DMS53 treated with DMSO at 0.1 percent for 48 hours (cell line): ENCODE data around the gene RIN3.

Experiments
- DNase-seq: peaks from one replicate; lab custom pipeline; 2025; ENCODE audit not compliant: unreplicated experiment; lab: John Stamatoyannopoulos, UW

The RIN3 gene

DNA sequence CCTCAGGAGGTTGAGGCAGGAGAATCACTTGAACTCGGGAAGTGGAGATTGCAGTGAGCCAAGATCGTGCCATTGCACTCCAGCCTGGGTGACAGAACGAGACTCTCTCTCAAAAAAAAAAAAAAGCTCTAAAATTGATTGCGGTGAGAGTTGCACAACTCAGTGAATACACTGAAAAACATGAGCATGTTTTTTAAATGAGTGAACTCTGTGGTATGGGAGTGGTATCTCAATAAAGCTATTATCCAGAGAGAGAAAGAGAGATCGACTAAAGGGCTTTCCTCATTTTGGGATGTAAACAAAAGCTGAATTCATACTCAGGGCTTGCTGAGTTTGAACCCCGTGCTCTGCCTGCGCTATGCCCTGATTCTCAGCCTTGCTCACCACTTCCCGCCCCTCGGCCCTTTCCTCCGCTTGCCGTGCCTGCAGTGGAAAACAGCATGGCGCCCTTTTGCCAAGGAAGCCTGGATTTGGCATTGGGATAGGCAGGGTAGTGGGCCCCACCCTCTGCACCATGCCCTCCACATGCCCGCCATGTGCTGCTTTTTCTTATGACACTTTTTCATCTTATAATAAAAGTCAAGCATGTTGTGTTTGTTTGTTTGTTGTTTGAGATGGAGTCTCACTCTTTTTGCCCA, 132.4 kb downstream of the RIN3 start:
- DNase-seq, result no peak

DNA sequence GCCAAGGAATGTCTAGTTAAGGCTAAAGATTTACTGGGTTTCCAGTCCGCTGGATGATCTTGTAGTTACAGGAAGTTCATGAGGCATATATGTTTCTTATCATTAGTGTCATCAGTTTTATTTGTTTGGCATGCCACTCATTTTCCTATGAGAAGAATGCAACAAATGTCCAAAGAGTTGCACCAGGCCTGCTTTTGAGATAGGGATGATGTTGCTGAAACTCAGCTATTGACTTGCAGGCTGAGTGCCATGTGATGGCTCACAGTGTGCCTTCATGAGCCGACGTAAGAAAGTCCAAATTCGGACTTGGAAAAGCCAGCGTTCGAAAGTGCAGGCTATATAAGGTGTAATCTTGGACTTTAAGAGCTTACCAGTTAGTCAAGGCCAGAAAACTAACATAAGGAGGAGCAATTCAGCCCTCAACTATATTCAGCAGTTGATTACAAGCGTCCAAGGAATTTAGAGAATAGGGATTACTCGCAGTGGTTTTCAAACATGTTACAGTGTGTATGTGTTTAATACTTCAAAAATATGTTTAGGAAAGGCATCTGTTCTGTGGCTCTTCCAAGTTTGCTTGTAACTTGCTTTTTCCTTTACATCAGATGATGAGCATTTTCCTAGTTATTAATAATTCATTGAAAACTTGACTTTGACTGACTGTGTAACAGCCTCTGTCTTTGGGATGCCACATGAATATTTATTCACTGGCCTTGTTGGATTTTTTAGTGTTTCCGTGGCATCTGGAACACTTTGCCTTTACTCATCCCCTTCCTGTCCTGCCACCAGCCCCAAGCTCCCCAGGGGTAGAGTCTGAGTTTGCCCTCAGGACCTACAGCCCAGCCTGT, 133.6 kb downstream of the RIN3 start:
- DNase-seq, result no peak

DNA sequence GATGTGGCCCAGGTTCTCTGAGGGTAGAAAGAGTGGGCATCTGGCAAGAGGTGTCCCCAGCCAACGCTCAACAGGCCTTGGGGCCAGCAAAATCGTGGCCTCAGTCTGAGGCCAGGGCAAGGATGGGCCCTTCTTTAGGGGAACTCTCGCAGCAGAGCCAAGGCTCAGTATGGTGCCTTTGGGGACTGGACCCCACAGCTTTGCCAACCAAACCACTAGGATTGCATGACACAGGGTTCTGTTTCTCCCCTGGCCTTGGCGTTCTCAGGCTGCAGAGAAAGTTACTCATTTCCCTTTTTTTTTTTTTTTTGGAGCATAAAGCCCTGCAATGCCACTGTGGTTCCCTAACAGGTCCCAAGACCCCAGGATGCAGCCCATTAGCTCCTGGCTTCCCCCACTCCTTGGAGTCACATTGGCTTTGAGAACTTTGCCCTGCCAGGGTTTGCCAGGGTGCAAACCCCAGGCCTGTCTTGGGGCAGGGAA, 134.3 kb downstream of the RIN3 start:
- no peak for DNase-seq

DNA sequence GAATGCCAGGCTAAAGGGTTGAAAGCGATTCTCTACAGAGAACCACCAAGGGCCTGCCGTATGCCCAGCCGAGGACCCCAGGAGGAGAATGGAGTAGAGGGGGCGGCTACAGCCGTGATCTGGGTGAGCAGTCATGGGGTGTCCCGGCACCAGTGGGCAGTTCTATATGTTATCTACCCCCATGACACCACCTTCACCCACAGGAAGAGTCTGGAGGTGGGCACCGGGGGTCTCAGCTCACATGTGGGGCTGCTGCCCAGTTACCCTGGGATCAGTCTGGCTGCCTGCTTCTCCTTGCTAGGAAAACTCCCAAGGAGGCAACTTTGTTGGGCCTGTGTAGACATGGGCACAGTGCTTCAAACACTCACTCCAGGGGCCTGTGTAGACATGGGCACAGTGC, 135.5 kb downstream of the RIN3 start:
- no peak for DNase-seq

DNA sequence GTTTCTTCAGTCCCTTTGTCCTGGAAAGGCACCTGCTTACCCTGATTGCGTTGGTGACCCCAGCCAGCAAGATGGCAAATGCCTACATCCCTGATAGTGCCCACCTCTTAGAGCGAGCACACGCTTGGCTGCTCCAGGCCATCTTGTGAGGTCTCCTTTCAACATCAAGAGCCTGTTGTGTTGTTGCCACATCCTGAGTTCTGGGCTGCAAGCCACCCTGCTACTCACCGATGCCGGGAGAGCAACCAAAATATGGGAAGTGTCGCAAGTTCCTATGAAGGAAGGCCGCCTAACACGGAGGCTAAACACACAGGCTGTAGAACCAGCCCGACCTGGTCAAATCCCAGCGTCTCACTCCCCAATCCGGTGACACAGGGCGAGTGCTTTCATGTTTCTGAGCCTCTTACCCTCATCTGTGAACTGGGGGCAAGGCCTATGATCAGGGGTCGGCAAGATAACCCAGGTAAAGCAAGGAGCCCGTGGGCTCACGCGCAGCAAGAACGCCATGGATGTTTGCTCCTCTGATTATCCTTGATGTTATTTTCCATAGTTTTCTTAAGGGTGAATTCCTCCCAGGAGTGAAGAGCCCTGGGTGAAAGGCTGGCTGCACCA, 136.5 kb downstream of the RIN3 start:
- DNase-seq, result no peak

DNA sequence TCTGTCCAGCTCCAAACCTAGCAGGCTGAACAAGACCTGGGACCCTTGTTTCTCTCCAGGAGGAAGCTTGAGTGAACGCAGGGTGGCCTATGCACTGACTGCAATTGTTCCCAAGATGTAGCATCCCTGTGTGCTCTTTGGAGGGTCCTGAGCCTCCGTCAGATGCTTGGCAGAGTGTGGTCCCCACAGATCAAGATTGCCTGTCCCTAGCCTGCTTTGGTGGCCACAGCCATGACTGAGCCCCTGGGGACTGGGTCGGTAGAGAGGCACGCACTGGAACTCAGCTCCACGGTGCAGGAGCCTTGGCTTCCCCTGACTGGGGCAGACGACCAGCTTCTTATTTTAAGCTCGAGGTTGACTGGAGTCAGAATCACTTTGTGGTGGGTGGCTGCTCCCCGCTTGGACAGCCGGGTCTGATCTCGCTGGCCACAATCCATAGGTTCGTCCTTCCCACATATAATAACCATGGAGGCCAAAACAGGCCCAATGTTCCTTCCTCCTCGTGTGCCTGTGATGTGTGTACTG, 137.1 kb downstream of the RIN3 start:
- DNase-seq, result no peak

DNA sequence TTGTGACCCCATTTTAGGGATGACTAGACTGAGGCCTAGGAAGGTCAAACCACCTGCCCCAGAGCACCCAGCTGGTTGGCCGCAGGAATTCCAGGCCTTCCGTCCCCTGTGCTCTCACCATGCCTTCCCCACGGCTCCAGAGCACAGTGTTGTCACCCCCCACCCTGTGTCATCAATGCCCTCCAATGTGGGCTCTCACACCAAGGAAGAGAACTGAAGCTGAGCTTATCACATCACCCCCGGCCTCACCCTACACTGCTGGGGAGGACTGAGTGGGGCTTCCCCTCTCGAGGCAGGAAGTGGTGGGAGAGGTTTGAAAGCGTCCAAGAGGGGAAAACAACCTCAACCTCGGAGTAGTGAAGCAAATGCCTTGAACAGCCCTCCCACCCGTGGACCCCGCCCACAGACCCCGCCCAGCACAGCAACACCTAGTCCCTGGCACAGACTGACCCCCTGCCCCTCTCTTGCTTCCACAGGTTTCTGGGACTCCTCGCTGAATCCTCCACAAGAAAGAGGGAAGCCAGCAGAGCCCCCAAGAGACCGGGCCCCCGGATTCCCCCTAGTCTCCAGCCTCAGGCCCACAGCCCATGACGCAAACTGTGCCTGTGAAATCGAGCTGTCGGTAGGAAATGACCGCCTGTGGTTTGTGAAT, 137.7 kb downstream of the RIN3 start:
- no peak for DNase-seq

DNA sequence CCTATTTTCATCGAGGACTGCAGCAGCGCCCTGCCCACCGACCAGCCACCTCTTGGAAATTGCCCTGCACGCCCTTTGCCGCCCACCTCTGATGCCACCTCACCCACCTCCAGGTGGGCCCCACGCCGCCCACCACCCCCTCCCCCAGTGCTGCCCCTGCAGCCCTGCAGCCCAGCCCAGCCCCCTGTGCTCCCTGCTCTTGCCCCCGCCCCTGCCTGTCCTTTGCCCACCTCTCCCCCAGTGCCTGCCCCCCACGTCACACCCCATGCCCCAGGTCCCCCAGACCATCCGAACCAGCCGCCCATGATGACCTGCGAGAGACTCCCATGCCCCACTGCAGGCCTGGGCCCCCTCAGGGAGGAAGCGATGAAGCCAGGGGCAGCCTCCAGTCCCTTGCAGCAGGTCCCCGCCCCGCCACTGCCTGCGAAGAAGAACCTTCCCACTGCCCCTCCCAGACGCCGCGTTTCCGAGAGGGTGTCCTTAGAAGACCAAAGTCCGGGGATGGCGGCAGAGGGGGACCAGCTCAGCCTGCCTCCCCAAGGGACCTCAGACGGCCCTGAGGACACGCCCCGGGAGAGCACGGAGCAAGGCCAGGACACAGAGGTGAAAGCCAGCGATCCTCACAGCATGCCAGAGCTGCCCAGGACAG, 138.3 kb downstream of the RIN3 start:
- no peak for DNase-seq

DNA sequence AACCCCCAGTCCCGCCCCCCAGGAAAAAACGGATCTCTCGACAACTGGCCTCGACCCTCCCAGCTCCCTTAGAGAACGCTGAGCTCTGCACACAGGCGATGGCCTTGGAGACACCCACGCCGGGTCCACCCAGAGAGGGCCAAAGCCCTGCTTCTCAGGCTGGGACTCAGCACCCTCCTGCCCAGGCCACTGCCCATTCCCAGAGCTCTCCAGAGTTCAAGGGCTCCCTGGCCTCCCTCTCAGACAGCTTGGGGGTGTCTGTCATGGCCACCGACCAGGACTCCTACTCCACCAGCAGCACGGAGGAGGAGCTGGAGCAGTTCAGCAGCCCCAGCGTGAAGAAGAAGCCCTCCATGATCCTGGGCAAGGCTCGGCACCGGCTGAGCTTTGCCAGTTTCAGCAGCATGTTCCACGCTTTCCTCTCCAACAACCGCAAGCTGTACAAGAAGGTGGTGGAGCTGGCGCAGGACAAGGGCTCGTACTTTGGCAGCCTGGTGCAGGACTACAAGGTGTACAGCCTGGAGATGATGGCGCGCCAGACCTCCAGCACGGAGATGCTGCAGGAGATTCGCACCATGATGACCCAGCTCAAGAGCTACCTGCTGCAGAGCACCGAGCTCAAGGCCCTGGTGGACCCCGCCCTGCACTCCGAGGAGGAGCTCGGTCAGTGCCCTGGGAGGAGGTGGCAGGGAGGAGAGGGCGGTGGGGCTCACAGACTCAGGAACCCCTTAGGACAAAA, 139.0 kb downstream of the RIN3 start:
- no peak for DNase-seq

DNA sequence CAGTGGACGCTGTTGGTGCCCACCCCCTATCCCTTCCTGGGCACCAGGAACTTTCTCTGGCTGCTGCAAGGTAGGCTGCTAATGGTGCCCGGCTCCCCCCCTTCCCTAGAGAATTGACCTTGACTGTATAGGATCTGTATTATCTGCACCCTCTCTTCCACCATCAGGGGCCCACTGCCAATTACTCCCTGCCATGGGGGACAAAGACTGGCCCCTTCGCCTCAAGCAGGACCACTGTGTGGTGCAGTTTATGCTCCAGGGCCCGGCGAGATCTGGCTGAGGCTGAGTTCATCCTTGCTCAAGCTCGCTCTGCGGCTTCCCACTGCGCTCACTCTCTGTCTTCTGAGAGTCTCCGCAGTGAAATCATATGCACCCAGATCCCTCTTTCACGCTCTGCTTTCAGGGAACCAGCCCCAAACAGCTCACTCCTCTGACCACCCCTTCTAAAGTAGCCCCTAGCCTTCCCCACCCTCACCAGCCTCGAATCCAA, 139.6 kb downstream of the RIN3 start:
- no peak for DNase-seq

DNA sequence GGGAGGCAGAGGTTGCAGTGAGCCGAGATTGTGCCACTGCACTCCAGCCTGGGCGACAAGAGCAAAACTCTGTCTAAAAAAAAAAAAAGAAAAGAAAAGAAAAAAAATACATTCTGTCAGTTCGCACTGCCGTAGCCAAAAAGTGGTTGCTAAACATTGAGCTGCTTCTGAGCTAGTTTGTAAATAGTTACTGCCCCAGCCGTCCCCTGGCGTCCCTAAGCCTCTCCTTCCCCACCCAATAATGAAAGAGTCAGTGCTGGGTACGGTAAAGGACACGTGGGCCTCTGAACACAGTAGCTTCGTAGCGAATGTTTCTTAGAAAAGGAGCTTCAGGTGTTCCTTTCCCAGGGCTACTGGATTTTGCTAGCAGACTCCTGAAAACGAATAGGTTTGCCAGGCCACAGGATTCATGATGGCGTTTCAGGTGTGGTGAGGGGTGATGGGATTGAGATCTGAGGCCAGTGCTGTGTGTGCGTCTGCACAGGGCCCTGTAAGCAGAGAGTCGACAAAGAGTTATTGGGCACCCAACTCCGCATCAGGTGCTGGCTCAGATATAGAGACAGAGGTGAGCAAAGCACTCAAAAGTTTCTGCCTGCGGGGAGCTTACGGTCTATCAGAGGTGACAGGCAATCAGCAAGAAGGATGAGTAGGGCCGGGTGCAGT, 140.8 kb downstream of the RIN3 start:
- no peak for DNase-seq

DNA sequence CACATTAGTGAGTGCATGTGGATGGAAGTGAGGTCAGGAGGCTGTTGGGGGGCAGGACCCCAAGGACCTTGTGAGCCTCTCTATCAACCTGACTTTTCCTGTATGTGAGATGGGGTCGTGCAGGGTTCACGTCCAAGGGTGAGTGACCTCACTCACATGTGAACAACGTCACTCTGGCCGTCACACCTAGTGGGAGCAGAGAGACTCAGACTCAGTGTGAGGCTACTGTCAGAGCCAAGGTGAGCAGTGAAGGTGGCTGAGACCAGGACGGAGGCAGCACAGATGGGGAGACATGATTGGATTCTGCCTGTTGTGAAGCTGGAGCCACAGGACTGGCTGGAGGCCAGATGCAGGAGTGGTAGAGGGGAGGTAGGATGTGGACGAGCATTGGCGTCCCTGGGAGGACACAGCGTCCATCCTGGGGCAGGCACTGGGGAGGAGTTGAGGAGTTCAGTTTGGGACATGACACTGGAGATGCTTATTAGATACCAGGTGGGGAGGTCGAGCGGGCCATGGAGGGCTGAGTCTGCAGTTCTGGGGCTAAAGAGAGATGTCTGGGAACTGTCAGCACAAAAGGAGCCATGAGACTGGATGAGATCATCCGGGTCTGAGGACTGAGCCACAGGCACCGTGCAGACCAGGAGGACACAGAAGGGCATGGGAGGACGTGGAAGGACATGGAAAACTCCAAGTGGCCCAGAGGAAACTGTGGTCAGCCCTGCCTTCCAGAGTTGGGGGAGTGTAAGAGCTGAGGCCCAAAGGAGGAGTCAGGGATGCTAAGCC, 142.0 kb downstream of the RIN3 start:
- no peak for DNase-seq

DNA sequence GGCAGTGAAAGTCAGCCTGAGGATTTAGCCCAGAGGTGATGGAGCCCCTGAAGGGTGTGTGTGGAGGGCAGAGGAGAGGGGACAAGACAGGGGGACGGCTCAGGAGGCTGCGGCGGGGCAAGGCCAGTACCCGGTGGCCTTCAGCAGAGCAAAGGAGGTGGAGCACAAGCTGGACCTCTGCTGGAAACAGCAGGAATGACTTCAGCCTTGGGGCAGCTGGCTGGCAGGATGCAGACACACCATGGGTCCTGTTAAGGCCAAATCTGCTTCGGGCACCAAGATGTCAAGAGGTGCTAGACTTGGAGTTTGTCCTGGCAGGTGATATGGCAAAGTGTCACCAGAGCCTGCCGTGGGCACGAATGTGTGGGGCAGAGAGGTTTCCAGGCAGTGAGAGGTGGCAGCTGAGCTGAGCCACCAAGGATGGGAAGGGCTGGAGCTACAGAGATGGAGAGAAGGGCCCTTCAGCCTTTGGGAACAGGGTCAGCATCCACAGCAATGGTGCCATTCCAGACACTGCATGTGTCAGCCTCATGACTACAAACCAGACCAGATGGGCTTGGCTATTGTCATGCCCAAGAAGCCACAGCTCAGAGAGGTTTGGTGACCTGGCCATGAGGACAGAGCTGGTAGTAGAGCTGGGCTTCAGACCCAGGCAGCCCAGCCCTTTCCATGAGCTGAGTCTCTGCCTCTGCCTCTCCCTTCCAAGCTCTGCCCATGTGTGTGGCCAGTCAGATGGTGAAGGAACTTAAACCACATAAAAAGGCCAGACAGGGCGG, 142.9 kb downstream of the RIN3 start:
- no peak for DNase-seq

DNA sequence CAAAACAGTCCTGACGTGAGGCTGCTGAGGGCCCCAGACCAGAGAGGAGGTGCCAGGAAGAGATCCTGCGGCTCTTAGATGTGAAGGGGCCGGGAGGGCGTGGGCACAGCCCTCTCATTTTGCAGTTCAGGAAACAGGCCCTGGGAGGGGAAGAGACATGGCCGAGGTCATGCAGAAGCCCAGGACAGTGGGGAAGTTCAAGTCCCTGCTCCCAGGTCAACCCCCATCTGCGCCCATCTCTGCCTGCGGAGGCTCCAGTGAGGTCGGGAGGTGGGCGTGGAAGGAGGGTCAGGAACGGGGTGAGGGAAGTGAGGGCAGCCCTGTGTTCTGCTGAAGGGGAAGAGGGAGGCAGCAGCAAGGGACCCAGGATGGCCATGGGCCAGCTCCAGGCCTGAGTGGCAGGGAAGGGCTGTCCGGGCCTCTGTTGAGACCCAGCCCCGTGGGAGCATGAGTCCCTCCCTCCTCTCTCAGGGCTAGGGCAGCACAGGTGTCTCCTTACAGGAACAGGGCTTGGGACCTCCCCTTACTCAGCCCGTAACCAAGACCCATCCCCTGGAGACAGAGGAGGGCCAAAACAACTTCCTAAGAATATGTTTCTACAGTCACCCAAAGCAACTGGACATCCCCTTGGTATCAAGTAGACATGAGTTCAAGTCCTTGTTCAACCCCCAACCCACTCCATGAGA, 144.0 kb downstream of the RIN3 start:
- no peak for DNase-seq

DNA sequence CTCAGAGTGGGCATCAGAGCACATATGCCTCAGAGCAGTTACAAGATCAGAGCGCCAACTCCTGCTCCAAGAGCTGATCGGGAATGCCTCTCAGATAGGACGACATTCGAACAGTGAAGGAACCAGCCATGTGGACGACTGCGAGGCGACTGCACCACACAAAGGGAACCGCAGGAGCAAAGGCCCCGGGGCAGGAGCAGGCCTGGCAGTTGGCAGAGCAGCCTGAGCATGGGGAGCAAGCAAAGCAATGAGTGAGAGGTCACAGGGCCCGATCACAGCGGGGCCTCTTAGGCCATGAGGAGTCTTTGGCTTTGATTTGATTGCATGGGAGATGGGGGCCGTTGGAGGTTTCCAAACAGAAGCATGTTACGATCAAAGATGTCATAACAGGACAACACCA, 144.6 kb downstream of the RIN3 start:
- no peak for DNase-seq

DNA sequence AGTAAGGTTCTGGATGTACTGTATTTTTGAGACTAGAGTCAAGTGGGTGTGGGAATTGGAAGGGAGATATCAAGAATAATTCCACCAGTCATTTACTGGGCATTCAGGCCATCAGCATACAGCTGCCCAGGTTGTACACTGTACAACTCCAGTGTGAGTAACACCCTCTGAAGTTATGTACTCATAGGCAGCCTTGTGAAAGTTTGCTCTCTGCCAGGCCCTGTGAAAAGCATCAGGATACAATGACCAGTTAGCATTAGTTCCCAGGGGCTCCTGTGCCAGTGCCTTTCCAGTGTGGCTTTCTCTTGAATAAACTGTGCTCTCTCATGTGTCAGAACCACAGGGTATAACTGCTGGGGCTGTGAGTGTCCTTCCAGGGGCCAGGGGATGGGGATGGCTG, 145.1 kb downstream of the RIN3 start:
- DNase-seq, result no peak

DNA sequence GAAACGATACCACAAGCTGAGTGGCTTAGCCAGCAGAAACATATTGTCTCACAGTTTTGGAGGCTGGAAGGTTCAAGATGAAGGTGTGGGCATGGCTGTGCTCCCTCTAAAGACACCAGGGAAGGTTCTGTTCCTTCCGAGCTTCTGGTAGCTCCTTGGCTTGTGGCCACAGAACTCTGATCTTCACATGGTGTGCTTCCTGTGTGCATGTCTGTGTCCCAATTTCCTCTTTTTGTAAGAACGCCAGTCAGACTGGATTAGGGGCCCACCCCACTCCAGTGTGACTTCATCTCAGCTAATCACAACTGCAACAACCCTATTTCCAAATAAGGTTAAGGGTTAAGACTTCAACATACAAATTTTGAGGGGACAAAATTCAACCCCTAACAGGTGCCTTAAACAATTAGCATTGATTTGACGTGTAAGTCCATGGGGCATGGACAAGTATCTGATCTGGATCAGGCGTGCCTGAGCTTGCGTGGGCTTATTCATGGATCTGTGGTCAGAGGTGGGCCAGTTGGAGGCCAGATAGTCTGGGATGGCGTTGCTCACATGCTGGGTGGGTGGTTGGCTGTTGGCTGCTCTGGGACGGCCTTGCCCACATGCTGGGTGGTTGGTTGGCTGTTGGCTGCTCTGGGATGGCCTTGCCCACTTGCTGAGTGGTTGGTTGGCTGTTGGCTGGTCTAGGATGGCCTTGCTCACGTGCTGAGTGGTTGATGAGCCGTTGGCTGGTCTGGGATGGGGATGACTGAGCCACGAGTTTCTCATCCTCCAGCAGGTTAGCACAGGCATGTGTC, 146.4 kb downstream of the RIN3 start:
- no peak for DNase-seq
